NCI-H345 treated with DMSO at 0.1 percent for 48 hours (cell line): Measurements from ENCODE around the gene NUS1.
"Not testable (repeated sequence)": the region's sequence is repeated elsewhere in the genome, so short reads cannot be mapped to it uniquely, and the experiment has no call there.

Experiments used
- DNase-seq: peaks from one replicate; lab custom pipeline; 2025; ENCODE audit not compliant: unreplicated experiment; lab: John Stamatoyannopoulos, UW

Gene NUS1

DNA sequence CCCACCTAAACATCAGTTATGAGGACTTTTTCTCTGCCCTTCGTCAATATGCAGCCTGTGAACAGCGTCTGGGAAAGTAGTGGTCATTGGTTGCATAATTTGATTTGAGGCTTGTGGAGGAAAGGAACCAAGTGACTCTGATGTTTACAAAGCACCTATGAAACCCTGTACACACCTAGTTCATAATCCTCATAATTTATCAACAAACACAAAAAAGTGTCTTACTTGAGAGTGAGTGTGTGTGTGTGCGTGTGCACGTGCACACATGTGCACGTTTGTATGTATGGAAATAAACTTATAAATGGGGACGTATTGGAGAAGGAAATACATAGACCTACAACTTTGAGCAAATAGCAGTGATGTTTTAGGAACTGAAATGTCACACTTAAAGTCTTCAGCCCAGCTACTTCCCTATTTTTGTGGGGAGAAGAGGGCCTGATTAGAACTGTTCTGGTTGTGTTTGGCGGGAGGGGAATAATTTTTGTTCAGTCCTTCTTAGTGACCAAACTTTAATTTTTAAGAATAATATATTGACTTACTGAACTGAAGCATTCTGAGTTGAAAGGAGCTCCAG is 31.8 kb downstream of the NUS1 start:
- DNase-seq = not testable (repeated sequence)

DNA sequence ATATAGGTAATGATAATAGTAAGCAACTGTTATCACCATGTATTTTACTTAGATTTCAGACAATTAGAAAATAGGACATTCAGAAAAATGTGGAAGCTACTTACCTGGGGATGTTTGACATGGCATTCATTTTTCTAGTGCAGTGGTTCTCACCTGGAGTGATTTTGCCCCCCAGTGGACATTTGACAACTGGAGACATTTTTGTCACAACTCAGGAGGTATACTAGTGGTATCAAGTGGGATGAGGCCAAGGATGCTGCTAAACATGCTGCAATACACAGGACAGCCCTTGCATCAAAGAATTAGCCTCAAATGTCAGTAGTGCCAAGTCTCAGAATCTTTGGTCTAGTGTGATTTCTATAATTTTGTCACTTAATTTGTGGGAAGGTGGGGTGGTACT is 36.1 kb downstream of the NUS1 start:
- no peak for DNase-seq

DNA sequence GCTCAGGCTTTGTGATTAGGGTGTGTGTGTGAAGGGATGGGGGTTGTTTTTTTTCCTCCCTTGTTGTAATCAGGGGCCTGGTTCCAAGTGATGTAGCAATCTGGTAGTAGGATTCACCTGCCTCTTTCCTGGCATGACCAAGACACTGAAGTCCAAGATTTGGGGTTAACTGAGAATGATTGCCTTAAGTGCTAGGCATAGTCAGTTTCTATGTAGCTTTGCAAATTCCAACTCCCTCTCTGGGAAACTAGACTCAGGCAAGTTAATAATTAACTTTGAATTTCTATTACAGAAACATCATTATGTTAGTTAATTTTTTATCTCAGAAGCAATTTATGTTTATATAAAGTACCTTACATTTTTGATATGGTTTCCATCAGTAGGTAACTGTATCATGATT is 43.6 kb downstream of the NUS1 start:
- DNase-seq = no peak

DNA sequence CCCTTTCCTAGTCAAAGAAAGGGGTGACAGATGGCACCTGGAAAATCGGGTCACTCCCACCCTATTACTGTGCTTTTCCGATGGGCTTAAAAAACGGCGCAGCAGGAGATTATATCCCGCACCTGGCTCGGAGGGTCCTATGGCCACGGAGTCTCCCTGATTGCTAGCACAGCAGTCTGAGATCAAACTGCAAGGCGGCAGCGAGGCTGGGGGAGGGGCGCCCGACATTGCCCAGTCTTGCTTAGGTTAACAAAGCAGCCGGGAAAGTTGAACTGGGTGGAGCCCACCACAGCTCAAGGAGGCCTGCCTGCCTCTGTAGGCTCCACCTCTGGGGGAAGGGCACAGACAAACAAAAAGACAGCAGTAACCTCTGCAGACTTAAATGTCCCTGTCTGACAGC is 46.3 kb downstream of the NUS1 start:
- DNase-seq = not testable (repeated sequence)

DNA sequence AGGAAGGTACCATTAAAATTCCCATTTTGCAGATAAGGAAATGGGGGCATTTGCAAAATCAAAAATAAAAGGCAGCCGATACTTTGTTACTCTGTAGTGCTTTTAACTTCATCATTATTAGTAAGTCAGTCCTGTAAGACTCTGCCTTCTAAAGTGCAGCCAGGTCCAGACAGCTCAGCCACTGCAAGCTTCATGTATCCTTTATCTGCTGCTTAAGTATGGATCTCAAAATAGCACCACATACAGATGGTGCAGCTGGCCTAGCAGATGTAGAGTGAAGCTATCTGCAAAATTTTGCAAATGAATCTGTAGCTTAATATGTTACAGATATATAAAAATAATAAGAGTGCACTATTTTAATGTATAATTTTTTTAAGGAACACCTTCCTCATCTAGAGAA is 53.4 kb downstream of the NUS1 start:
- no peak for DNase-seq

DNA sequence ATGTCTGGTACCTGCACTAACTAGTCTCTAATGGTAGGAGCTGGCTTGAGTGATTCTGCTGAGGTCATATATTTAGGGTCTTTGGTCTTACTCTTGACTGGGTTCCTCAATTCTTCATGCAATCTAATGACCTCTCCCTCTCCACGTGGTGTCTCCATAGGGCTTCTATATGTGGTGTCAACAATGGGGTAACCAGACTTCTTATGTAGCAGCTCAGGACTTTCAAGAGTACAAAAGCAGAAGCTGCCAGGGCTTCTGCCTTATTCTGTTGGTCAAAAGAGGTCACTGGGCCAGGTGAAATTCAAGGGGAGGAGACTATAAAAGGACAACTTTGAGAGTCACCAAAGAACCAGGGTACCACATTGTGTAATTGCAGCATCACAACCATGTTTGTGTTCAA is 54.3 kb downstream of the NUS1 start:
- DNase-seq = no peak

DNA sequence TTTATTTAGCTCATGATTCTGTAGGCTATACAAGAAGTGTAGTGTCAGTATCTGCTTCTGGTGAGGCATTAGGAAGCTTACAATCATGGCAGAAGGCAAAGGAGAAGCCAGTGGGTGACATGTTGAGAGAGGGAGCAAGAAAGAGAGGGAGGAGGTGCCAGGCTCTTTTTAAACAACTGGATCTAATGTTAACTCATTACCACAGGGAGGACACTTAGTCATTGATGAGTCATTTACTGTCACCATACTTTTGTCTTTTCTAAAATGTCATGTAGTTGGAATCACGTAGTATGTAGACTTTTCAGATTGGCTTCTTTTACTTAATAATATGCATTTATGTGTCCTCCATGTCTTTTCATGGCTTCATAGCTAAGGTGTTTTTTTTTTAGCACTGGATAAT is 58.1 kb downstream of the NUS1 start:
- DNase-seq = no peak

DNA sequence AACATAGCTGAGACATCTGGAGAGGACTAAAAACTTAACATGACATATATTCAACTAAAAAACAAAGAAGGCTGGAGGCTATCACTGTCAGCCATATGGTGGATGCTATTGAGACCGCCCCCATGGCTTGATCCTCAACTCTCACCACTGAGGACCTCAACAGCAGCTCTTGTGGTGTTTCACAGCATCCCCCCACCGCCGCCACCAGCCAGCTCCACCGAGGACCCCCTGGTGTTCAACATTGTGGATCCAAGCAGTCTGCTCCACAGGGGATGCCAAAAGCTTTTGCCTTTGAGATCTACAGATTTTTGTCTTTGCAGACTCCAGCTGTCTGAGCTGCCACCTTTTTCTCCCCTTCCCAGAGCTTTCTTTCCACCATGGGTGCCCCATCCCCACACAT is 64.6 kb downstream of the NUS1 start:
- DNase-seq = no peak

DNA sequence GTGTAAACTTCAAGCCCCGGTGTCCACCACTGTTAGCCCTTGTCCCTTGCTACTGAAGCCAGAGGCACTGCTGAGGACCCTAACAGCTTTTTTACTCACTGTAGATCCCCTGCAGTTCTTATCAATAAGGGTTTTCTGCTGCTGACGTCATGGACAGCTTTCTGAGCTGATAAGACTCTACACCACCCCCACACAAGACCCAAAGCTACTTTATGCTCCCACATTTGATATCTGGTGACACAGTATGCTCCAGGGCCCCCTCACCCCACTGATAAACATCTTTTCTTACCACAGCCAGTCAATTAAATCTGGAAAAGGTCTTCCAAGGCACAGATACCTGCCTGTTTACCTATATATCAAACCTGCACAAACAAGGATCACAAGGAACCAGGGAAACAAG is 65.3 kb downstream of the NUS1 start:
- DNase-seq = no peak

DNA sequence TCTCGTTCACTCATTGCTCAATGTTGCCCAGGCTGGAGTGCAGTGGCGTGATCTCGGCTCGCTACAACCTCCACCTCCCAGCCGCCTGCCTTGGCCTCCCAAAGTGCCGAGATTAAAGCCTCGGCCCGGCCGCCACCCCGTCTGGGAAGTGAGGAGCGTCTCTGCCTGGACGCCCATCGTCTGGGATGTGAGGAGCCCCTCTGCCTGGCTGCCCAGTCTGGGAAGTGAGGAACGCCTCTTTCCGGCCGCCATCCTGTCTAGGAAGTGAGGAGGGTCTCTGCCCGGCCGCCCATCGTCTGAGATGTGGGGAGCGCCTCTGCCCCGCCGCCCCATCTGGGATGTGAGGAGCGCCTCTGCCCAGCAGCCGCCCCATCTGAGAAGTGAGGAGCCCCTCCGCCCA is 75.4 kb downstream of the NUS1 start:
- DNase-seq = not testable (repeated sequence)
